ENCODE measurements around the gene FASTKD1. TPM values are rescaled to one million over a fixed set of nuclear protein-coding genes. Genes with fewer than 3 reads are reported as not detected.

Gene FASTKD1, protein sequence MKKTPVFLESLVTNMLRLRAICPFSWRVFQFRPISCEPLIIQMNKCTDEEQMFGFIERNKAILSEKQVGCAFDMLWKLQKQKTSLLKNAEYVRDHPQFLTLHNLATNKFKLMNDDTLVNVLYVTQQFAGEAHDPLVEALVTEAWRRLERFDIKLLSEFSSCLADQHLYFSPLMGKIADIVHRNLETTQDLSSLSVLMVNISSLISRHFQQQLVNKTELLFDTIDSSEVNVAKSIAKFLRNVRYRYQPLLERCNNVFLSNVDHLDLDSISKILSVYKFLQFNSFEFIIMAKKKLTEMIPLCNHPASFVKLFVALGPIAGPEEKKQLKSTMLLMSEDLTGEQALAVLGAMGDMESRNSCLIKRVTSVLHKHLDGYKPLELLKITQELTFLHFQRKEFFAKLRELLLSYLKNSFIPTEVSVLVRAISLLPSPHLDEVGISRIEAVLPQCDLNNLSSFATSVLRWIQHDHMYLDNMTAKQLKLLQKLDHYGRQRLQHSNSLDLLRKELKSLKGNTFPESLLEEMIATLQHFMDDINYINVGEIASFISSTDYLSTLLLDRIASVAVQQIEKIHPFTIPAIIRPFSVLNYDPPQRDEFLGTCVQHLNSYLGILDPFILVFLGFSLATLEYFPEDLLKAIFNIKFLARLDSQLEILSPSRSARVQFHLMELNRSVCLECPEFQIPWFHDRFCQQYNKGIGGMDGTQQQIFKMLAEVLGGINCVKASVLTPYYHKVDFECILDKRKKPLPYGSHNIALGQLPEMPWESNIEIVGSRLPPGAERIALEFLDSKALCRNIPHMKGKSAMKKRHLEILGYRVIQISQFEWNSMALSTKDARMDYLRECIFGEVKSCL
- total RNA-seq = 14.5 and 18.3 TPM in 2 replicates

DNA sequence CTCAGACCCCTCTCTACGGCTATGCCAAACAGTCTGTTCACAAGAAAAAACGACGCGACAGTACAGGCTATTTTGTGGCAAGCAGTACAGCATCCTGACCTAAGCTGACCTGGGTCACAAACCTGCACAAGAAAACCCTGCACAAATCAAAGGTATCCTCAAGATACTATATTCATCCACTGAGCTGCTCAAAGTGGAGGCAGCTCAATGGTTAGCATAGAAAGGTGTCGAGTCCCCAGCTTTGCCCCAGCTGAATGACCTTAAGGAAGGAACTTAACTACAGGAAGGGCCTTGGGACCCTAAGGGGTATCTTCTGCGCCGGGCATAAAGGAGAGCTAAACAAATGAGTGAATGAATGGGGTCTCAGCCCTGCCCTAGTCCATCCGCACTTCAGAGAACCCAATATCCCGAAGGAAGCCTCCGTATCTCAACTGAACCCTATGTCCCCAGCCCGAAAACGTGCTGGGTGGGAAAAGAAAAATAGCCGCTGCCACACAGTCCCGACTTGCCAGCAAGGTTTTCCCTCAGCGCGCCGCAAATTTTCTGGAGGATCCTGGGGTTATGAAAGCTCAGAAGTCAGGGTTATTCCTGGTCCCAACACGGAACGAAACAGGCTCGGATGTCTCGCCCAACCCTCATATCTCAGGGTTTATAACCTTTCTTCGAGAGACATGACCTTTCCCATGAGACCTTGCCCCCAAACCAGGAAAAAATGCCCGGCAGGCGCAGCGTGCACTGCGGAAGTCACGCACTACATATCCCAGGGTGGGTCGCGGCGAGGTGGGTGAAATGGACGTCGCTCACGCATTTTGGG, at the start of gene FASTKD1:
TSS of gene FASTKD1 (minus strand) at position 706 of the 814 bp plus-strand sequence. CDS start 1,836 bp downstream, outside the sequence.
- peak within 1 kb of the TSS; percentile 58 for H3K27ac ChIP-seq (ENCODE audit: low read depth, low read length)
- H3K27me3 ChIP-seq (ENCODE audit: insufficient read depth, low read length) = no peaks in the 10 kb centered on the region
- H3K36me3 ChIP-seq (ENCODE audit: insufficient read depth, low read length) = no peaks in the 10 kb centered on the region
- H4K20me1 ChIP-seq (ENCODE audit: insufficient read depth, low read length) = no peaks in the 10 kb centered on the region
- H3K79me2 ChIP-seq (ENCODE audit: insufficient read depth, low read length) = peaks cover 22% of the 10 kb centered on the region
- peak within 1 kb of the TSS; percentile 91 for H2AFZ ChIP-seq (ENCODE audit: low read length)
- H3K4me3 ChIP-seq (ENCODE audit: insufficient read depth, low read length) = peak within 1 kb of the TSS; percentile 79
- TF ChIP-seq, protein P1, sequence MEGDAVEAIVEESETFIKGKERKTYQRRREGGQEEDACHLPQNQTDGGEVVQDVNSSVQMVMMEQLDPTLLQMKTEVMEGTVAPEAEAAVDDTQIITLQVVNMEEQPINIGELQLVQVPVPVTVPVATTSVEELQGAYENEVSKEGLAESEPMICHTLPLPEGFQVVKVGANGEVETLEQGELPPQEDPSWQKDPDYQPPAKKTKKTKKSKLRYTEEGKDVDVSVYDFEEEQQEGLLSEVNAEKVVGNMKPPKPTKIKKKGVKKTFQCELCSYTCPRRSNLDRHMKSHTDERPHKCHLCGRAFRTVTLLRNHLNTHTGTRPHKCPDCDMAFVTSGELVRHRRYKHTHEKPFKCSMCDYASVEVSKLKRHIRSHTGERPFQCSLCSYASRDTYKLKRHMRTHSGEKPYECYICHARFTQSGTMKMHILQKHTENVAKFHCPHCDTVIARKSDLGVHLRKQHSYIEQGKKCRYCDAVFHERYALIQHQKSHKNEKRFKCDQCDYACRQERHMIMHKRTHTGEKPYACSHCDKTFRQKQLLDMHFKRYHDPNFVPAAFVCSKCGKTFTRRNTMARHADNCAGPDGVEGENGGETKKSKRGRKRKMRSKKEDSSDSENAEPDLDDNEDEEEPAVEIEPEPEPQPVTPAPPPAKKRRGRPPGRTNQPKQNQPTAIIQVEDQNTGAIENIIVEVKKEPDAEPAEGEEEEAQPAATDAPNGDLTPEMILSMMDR (IDR thresholded peaks at IDR 0.05; ENCODE audit: extremely low read depth, low read depth, low read length) = no peak
- no peaks in the 10 kb centered on the region for H3K9me3 ChIP-seq (ENCODE audit: low read depth, low read length)
- peak within 1 kb of the TSS; percentile 93 for H3K4me2 ChIP-seq (ENCODE audit: insufficient read depth, low read length)
- DNase-seq (ENCODE audit: insufficient read length, low spot score, missing footprints) = peak; percentile 99
- peaks cover 7% of the 10 kb centered on the region for H3K4me1 ChIP-seq (ENCODE audit: insufficient read depth, low read length)

DNA sequence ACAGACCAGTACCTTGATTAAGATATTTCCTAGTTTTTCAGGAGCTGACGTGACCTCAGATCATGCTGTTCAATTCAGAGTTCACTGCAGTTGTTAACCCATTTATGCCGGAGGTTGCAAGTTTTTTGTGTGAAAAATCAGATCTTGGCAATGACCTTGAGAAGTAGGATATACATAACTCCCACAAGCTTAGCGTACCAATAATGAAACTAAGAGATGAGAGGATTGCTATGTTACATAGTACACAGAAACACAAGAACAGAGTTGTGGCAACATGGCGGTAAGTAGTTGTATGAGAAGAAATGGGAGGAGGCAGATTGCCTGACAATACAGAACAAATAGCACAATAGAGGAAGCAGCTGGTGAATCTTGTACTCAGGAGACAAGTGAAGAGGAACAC, 49.6 kb upstream of the FASTKD1 start:
- TF ChIP-seq, protein P1 (IDR thresholded peaks at IDR 0.05; ENCODE audit: extremely low read depth, low read depth, low read length) = no peak
- Histone ChIP-seq H2AFZ (ENCODE audit: low read length) (no peak overlapping the region), H3K36me3 (ENCODE audit: insufficient read depth, low read length) (peaks cover 8% of the 10 kb centered on the region), H3K9me3 (ENCODE audit: low read depth, low read length) (no peaks in the 10 kb centered on the region), H4K20me1 (ENCODE audit: insufficient read depth, low read length) (no peaks in the 10 kb centered on the region), H3K4me1 (ENCODE audit: insufficient read depth, low read length) (no peaks in the 10 kb centered on the region), H3K4me3 (ENCODE audit: insufficient read depth, low read length) (no peak overlapping the region), H3K27ac (ENCODE audit: low read depth, low read length) (no peak overlapping the region), H3K27me3 (ENCODE audit: insufficient read depth, low read length) (no peaks in the 10 kb centered on the region), H3K79me2 (ENCODE audit: insufficient read depth, low read length) (peaks cover 21% of the 10 kb centered on the region), H3K4me2 (ENCODE audit: insufficient read depth, low read length) (no peak overlapping the region)
- DNase-seq (ENCODE audit: insufficient read length, low spot score, missing footprints) = no peak

DNA sequence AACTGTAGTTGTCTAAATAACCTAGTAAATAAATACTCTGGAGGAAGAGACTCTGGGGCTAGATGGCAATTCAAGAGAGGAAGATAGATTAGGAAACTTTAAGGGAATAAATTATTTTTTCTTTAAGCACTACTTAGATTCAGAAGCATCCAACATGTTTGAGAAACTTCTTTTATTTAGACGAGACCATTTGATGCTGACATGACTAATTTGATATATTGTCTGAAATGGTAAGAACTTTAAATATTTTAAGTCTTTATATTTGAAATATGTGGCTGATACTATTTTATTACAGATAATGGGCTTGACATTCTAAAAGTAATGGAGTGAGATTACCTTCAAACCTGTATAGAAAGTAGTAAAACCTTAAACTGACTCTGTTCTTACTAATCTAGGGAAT, 46.8 kb upstream of the FASTKD1 start:
- H3K79me2 ChIP-seq (ENCODE audit: insufficient read depth, low read length) = peaks cover 35% of the 10 kb centered on the region
- DNase-seq (ENCODE audit: insufficient read length, low spot score, missing footprints) = no peak
- no peaks in the 10 kb centered on the region for H4K20me1 ChIP-seq (ENCODE audit: insufficient read depth, low read length)
- no peak overlapping the region for H2AFZ ChIP-seq (ENCODE audit: low read length)
- TF ChIP-seq, protein P1 (IDR thresholded peaks at IDR 0.05; ENCODE audit: extremely low read depth, low read depth, low read length) = no peak
- no peaks in the 10 kb centered on the region for H3K27me3 ChIP-seq (ENCODE audit: insufficient read depth, low read length)
- H3K27ac ChIP-seq (ENCODE audit: low read depth, low read length) = no peak overlapping the region
- no peaks in the 10 kb centered on the region for H3K4me1 ChIP-seq (ENCODE audit: insufficient read depth, low read length)
- no peak overlapping the region for H3K4me2 ChIP-seq (ENCODE audit: insufficient read depth, low read length)
- peaks cover 16% of the 10 kb centered on the region for H3K36me3 ChIP-seq (ENCODE audit: insufficient read depth, low read length)
- no peak overlapping the region for H3K4me3 ChIP-seq (ENCODE audit: insufficient read depth, low read length)
- H3K9me3 ChIP-seq (ENCODE audit: low read depth, low read length) = no peaks in the 10 kb centered on the region

All from osteoblast (primary cell).